KMS-11 (cell line): Measurements from ENCODE around the gene IGSF9.

Source experiments
- H2AFZ ChIP-seq: fragments of 200-600 bp; sonication (generic); 2 replicates; pipeline ENCODE4 v1.6.1; 2016; ENCODE audit warnings: antibody characterized with exemption, mixed run types, low read depth
- H3K27ac ChIP-seq: fragments of 200-600 bp; sonication (generic); 2 replicates; pipeline ENCODE4 v1.6.1; 2016; ENCODE audit warnings: mild to moderate bottlenecking, mixed run types
- H3K27me3 ChIP-seq: fragments of 200-600 bp; sonication (generic); 2 replicates; pipeline ENCODE4 v1.6.1; 2017; ENCODE audit warnings: mild to moderate bottlenecking, low read depth, mixed run types, moderate library complexity; ENCODE audit not compliant: insufficient read depth
- H3K36me3 ChIP-seq: fragments of 200-600 bp; sonication (generic); 2 replicates; pipeline ENCODE4 v1.6.1; 2017; ENCODE audit warnings: mild to moderate bottlenecking, mixed run types; ENCODE audit not compliant: insufficient read depth
- H3K4me1 ChIP-seq: fragments of 200-600 bp; sonication (generic); 2 replicates; pipeline ENCODE4 v1.6.1; 2016; ENCODE audit warnings: mild to moderate bottlenecking, low read depth, mixed run types; ENCODE audit not compliant: poor library complexity, severe bottlenecking
- H3K4me2 ChIP-seq: fragments of 200-600 bp; sonication (generic); 2 replicates; pipeline ENCODE4 v1.7.0; 2016; ENCODE audit warnings: mild to moderate bottlenecking, mixed run types
- H3K4me3 ChIP-seq: fragments of 200-600 bp; sonication (generic); IDR thresholded peaks from 2 replicates; pipeline ENCODE4 v1.6.1; 2017; ENCODE audit warnings: low read depth, low read length, mixed read lengths; ENCODE audit not compliant: insufficient read depth
- H3K79me2 ChIP-seq: fragments of 200-600 bp; sonication (generic); 2 replicates; pipeline ENCODE4 v1.6.1; 2016; ENCODE audit warnings: low read depth, mixed run types; ENCODE audit not compliant: insufficient read depth
- H3K9ac ChIP-seq: fragments of 200-600 bp; sonication (generic); 2 replicates; pipeline ENCODE4 v1.6.1; 2016; ENCODE audit warnings: mild to moderate bottlenecking, mixed run types
- H4K20me1 ChIP-seq: fragments of 200-600 bp; sonication (generic); 2 replicates; pipeline ENCODE4 v1.6.1; 2016; ENCODE audit warnings: mild to moderate bottlenecking, mixed run types; ENCODE audit not compliant: insufficient read depth
- TF ChIP-seq, protein P1 (sequence below): fragments of 200-600 bp; sonication (generic); conservative IDR thresholded peaks from 2 replicates; pipeline ENCODE4 v1.6.1; 2017; ENCODE audit warnings: low read depth, mild to moderate bottlenecking, antibody characterized with exemption, low read length, moderate library complexity, mixed read lengths

Gene IGSF9

DNA sequence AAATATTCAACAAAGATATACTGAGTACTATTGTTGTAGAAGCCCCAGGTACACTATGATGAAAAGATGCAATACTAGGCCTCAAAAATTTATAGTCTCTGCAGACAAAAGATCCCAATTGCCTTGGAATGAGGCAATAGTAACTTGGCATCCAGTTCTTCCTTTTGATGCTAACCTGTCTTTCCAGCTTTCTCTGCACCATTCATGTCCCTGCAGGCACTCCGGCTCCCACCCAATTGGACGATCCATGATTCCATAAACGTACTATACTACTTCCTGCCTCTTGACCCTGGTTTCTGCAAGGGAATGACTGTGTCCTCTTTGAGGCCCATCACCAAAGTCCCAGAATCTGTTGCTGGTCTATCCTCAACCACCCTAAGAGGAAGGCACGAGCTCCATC, 12.1 kb downstream of the IGSF9 start:
- Histone ChIP-seq H3K27ac (no peak overlapping the region), H3K4me2 (no peak overlapping the region), H3K4me1 (peaks cover 19% of the 10 kb centered on the region)

DNA sequence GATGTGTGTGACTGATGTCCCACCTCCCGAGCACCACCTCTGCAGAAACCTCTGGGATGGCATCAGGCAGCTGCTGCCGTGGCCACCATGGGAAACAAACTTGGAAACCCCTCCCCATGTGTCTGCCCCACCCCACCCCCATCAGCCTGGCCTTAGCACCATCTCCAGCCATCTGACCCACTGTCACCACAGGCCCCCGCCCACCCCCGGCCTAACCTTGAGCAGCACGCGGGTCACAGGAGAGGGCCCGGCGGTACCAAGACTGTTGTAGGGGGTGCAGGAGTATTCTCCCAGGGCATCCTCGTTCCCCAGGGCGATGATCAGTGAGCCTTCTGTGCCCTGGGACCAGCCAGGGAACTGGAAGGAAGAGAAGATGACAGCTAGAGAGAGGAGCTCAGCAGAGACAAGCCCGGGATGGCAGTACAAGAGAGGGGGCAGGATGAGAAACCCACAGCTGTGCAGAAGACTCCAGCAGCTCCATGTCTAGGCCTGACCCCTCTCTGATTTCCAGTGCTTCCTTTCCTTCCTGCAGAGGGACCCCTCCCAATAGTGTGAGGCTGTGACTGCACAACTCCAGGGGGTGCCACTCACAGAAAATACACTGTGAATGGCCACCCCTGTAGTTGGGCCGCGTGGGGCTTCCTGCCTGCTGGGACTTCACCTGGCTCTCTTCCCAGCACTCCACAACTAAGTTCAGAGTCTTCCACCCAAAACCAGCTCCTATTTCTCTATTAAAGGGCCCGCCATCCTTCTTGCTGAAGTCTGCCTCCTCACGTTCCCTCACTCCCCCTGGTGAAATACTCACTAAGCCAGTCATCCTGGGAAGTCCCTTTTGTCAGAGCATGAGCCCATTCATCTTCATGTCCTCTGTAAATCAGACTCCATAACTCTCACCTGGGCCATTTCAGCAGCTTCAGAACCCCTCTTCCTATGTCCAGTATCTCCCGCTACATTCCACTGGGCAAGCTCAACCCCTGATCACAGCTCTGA, 12.8 kb downstream of the IGSF9 start:
- Histone ChIP-seq H3K36me3 (no peaks in the 10 kb centered on the region), H3K4me3 (no peak overlapping the region), H3K79me2 (no peaks in the 10 kb centered on the region), H3K4me2 (no peak overlapping the region), H4K20me1 (no peaks in the 10 kb centered on the region), H3K4me1 (peaks cover 13% of the 10 kb centered on the region), H3K27me3 (no peaks in the 10 kb centered on the region), H3K27ac (no peak overlapping the region), H3K9ac (no peak overlapping the region), H2AFZ (no peak overlapping the region)
- TF ChIP-seq, protein P1, sequence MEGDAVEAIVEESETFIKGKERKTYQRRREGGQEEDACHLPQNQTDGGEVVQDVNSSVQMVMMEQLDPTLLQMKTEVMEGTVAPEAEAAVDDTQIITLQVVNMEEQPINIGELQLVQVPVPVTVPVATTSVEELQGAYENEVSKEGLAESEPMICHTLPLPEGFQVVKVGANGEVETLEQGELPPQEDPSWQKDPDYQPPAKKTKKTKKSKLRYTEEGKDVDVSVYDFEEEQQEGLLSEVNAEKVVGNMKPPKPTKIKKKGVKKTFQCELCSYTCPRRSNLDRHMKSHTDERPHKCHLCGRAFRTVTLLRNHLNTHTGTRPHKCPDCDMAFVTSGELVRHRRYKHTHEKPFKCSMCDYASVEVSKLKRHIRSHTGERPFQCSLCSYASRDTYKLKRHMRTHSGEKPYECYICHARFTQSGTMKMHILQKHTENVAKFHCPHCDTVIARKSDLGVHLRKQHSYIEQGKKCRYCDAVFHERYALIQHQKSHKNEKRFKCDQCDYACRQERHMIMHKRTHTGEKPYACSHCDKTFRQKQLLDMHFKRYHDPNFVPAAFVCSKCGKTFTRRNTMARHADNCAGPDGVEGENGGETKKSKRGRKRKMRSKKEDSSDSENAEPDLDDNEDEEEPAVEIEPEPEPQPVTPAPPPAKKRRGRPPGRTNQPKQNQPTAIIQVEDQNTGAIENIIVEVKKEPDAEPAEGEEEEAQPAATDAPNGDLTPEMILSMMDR, result no peak

More for the DNA sequence above, 12.1 kb downstream of the IGSF9 start:
- TF ChIP-seq, protein P1, result no peak
- H2AFZ ChIP-seq, result no peak overlapping the region
- no peaks in the 10 kb centered on the region for H3K27me3 ChIP-seq
- H4K20me1 ChIP-seq, result no peaks in the 10 kb centered on the region
- no peak overlapping the region for H3K9ac ChIP-seq
- H3K36me3 ChIP-seq, result no peaks in the 10 kb centered on the region
- no peaks in the 10 kb centered on the region for H3K79me2 ChIP-seq
- H3K4me3 ChIP-seq, result no peak overlapping the region

DNA sequence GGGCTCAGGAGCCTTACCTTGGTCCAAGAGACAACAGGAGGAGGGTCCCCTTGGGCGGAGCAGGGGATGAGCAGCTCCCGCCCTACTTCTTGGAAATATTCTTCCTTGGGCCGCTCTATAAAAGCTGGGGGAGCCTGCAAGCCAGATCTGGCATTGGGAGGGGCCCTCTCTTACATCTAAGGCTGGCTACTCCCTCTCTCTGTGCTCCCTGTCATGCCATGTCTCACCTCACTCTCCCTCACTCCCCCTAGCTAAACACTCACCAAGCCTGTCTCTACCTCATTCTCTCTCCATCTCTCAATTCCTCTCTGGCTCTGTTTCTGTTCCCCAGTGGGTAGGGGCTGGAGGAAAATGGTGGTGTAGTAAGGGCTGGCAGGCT, 13.6 kb downstream of the IGSF9 start:
- H3K36me3 ChIP-seq, result no peaks in the 10 kb centered on the region
- TF ChIP-seq, protein P1, result no peak
- H2AFZ ChIP-seq, result no peak overlapping the region

DNA sequence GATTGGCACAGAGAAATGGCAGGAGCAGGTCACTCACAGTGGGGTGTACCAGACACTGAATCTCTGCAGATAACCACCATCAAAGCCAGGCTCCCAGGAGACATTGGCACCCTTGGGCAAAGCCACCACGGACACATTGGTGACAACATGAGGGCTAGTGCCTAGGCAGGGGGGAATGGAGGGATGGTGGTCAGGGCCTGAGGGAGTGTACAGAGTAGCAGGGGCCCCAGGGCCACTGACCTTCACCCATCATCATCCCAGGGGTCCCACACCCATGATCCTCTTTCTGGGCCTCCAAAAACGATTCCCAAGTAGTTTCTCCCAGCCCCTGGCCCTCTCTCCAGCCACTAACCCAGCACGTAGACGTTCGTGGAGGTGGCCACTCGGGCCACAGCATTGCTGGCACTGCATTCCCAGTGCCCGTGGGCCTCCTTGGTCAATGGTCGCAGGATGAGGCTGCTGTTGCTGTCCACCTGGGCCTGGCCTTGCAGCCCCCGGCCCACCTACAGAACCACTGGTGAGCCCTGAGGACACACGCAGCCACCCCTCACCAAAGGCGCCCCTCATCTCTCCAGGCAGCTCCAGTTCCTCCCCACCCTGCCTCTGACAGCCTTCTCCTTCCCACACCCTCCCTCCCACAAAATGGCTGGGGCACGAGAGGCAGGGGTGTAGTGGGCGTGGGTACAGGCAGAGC, 14.2 kb downstream of the IGSF9 start:
- Histone ChIP-seq H3K27ac (no peak overlapping the region), H2AFZ (no peak overlapping the region), H4K20me1 (no peaks in the 10 kb centered on the region), H3K4me3 (no peak overlapping the region), H3K9ac (no peak overlapping the region), H3K36me3 (no peaks in the 10 kb centered on the region), H3K4me1 (peaks cover 8% of the 10 kb centered on the region), H3K4me2 (no peak overlapping the region), H3K79me2 (no peaks in the 10 kb centered on the region), H3K27me3 (no peaks in the 10 kb centered on the region)
- TF ChIP-seq, protein P1, result no peak

More for the DNA sequence above, 13.6 kb downstream of the IGSF9 start:
- Histone ChIP-seq H3K9ac (no peak overlapping the region), H3K4me2 (no peak overlapping the region), H3K79me2 (no peaks in the 10 kb centered on the region), H3K4me3 (no peak overlapping the region), H3K27me3 (no peaks in the 10 kb centered on the region), H3K4me1 (peaks cover 9% of the 10 kb centered on the region), H4K20me1 (no peaks in the 10 kb centered on the region), H3K27ac (no peak overlapping the region)
